NCI-H2196 (cell line): Measurements from ENCODE around the gene HSPH1.
"Not testable (repeated sequence)": the region's sequence is repeated elsewhere in the genome, so short reads cannot be mapped to it uniquely, and the experiment has no call there.

Experiments used
- DNase-seq: peaks from one replicate; lab custom pipeline; 2025; ENCODE audit not compliant: unreplicated experiment; lab: John Stamatoyannopoulos, UW

Gene HSPH1

GRCh38 chr13:31177813-31178495 lies 16.2 kb upstream of the HSPH1 start:
- not testable (repeated sequence) for DNase-seq

DNA sequence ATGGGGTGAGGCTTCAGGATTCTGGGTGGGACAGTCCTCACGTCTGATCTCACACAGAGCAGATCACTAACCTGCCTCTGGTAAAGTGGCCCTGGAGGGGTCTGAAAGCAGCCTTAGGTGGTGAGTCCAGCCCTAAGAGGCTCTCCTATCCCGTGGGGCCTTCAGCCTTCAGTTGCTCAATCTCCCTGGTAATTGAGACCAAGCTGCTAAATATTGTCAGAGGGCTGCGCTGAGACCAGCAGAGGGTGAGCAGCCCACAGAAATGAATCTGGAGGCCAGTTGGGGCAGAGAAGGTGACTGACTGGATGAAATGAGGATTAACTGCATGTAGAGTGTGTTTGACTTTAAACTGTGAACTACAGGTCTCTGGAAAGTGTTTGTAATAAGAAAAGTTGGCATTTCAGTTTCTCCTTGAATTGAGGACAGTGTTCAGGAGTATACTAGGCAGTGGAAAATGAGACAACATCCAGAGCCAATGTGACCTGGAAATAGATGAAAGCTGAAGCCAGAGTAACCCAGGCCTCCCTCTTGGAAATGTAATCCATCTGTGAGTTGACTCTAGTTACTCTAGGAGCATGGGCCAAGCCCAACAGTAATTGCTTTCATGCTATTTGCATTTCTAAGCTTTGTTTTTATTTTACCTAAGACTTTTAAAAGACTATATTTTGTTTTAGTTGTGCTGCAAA lies 14.3 kb upstream of the HSPH1 start:
- no peak for DNase-seq

DNA sequence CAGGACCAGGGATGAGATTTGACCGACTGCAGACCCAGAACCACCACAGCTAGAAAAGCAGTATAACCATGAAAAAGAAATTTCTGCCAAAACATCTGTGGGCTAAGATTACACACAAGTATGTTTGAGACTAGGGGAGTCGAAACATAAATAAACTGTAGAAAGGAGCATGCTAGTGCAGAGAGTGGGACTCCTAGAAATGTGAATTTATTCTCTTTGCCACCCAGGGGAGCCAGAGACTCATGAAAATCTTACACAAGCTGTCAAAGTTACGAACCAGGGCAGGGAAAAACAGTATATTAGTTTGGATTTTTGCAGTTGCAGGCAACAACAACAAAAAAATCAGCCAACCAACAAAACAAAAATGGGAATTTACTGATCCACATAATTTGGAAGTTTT lies 12.3 kb upstream of the HSPH1 start:
- no peak for DNase-seq

DNA sequence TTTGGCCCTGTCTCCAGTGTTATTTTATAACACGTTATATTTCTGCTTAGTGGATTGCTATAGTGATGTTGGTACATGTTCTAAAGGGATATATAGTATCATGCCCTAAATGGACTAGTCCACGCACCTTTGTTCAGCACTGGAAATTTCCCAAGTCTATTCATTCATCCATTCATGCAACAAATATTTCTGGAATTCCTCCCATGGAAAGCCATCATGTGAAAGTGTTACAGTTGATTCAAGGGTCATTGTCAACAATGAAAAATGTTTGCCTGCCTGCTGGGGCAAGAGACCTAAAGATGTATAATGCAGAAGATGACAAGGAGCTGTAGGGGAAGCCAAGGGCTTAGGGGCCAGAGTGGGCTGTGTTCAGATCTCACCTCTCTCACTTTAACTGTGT lies 10.8 kb upstream of the HSPH1 start:
- no peak for DNase-seq

DNA sequence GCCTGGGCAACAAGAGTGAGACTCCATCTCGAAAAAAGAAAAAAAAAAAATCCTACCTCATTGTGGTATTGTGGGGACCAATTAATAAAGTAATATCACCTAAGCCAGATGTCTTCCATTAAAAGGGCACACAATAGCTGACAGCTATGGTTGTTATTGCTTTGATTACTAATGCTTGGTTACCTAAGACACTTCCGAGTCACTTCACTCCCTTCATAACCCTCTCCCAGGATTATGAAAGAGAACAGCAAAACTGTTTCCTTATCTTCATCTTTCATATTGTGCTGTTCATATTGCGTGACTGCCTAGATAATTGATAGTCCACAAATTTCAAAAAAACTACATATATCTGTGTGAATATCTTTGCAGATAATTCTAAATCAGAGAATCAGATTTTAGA lies 10.3 kb upstream of the HSPH1 start:
- DNase-seq = no peak

DNA sequence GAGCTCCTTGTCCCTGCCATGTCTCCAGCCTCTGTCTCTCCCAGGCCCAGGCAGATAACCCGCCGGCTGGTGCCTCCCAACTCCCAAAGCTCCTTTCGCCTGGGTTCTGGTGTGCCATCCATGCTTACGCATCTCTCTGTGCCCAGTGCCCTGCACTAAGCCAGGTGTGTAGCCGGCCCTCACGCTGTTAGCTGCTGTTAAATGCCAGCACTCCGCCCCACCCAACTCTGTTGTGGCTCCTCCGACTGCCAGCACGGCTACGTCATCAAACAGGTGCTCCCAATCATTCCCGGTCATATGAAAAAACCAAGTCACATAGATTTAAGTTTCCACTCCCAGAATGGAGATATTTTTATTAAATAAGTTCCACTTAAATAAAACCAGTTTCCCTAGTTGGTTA lies 7.0 kb upstream of the HSPH1 start:
- DNase-seq = no peak

DNA sequence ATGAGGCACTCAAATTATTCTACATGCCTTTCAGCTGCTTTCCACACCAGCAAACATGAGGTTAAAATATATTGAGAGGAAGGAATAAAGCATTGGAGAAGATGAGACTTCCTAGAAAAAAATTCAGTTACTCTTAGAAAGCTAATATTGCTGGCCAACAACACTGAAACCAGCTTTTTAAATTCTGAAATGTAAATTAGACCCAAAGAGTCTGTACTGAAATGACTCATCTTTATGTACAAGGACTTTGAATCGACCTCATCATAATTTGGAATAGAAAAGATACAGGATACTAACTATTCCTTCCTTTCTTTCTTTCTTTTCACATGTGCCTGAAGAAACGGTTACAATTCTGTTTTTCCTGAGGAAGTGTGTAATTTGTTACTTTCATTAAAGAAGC lies 6.5 kb upstream of the HSPH1 start:
- DNase-seq = no peak

DNA sequence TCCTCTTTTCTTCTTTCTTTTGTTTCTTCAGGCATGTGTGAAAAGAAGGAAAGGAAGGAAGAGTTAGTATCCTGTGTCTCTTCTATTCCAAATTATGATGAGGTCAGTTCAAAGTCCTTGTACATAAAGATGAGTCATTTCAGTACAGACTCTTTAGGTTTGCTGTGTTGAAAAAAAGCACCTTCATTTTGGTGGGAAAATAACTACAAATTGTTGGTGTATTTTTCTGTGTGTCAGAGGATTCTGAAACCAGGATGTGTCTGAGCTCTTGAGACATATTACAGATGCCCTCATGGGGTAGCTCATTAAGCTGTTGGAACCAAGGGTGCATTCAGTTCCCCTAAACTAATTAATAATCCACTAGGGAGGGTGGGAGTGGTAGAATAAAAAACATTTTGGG lies 5.8 kb upstream of the HSPH1 start:
- no peak for DNase-seq

DNA sequence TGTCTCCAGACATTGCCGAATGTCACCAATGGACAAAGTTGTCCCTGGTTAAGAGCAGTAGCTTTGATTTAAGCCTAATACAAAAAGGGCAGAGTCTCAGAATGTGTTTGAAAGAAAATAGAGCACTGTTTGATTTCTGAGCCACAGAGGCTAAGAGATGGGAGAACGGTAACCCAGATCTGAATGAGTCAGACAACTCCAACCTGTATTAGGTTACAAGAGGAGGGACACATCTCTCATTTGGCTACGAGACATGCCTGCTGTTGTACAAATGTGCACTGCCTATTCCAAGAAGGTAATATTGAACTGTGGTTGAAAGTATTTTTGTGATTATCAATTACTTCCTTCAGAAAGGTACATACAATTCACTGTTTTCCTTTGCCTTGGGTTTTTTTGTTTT lies 4.9 kb upstream of the HSPH1 start:
- DNase-seq = no peak

DNA sequence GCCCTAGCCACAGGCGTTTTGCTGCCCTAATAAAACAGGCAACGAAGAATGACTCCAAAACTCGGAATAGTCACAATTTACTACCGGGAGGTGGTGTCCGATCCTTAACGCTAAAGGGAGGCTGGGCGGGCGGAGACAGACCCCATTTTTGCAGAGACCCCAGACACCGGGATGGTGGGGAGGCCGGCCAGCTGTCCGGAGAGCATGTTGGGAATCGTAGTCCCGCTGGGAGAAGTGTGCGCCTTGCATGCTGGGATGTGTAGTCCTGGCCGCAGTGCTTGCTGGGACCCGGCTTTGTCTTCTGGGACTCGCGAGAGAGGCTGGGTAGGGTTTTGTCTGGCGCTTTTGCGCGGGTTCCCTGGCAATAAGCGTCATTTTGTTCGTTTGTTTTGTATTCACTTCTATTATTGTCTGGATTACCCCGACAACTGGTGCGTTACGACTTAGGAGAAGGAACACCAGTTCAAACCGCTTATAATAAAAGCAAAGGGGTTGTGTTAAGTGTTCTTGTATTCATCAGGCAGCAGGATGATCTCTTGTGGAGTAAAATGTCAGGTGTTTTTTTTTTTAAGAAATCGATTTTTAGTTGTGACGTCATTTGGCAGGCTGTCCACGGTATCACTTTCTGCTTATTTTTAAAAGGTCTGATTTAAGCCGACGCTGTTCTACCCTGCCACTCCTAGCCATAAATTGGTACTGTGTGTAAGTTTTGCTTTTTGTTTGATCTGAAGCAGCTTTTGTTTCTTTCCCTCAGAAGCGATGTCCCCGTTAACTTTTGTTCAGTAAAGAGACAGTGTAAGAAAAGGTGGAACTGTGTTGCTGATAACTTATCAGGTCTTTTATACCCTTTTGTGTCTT lies 676 bp upstream of the HSPH1 start:
- peak; percentile 85 for DNase-seq

- no peak for DNase-seq
Observed at GRCh38 chr13:31160857-31161556, 697 bp downstream of the HSPH1 start.

GRCh38 chr13:31159306-31159705 lies 2.4 kb downstream of the HSPH1 start:
- no peak for DNase-seq

GRCh38 chr13:31154939-31155338 lies 6.8 kb downstream of the HSPH1 start:
- no peak for DNase-seq

GRCh38 chr13:31151837-31152236 lies 9.9 kb downstream of the HSPH1 start:
- no peak for DNase-seq

GRCh38 chr13:31150315-31150985 lies 11.3 kb downstream of the HSPH1 start:
- DNase-seq = no peak

GRCh38 chr13:31149604-31150003 lies 12.1 kb downstream of the HSPH1 start:
- DNase-seq = no peak

DNA sequence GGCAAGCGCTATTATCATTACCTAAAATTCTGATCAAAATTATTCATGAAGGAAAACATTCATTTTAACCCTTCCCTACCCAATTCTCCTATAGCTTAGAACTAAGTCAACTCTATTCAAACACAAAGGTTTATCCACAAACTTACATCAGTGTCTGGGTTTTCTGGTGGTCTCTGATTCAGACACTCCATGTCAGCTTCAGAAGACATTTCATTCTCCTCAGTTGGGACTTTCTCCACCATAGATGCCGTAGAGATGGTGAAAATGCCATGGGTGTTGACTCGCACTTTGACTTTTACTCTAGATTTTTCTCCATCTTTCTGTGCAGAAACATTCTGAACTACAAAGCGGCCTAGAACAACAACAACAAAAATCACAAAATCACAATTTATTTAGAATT lies 16.3 kb downstream of the HSPH1 start:
- no peak for DNase-seq

GRCh38 chr13:31138515-31138914 lies 23.2 kb downstream of the HSPH1 start:
- DNase-seq = no peak

GRCh38 chr13:31136724-31137123 lies 25.0 kb downstream of the HSPH1 start:
- DNase-seq = no peak

DNA sequence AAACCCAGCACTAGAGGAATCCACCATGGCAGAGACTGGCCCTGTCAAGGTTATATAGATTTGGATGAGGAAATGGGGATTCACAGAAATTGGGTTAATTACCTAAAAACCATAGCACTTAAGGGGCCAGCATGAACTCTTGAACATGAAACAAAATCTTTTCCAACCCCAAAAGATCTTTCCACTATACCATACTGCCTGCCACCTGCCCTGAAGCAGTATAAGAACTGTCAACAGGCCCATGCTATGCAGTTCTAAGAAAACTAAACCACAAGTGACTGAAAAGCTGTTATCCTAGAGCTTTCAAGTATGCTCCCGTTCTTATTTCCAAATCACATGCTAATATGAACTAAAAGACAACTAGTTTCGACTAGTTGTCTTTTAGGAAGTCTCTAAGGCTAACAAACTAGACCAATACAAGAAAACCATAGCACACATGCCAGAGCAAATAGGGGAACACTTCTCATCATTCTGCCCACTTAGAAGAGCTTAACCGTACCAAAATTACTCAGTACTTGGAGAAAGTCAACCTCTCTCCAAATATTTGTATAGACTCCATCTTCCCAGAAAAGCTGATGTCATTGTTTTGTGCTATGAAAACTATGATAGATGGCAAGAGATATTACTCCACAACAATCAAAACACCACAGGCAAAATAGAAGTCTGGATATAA lies 27.5 kb downstream of the HSPH1 start:
- DNase-seq = no peak
